Epidermal melanocyte (primary cell): ENCODE measurements around the gene RTN4R.
A peak's percentile ranks its signal among the peaks of the same experiment; 100 is the strongest.

ENCODE experiments used
- DNase-seq: peaks from one replicate; pipeline ENCODE4 v3.0.0; 2011; ENCODE audit warnings: low spot score; ENCODE audit not compliant: insufficient read length

RTN4R gene

DNA sequence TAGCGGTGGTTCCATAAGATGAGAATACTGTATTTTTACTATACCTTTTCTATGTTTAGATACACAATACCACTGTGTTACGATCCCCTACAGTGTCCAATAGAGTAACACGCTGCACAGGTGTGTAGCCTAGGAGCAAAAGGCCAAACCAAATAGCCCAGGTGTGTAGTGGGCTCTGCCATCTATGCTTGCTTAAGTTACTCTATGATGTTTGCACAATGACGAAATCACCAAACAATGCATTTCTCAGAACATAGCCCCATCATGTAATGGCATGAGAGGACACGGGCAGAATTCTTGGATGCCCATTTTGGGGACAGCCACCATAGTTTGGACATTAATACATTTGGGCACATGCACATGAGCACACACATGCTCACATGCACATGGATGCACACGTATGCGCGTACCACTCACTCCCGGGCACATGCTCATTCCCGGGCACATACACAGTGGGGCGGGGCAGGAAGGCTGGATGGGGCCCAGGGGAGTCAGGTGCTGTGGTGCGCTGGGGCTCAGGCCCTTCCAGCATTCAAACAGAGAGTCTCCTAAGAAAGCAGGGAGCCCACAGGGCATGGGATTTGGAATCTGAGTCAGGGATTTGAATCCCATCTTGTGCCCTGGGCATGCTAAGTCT, 51.1 kb downstream of the RTN4R start:
- no peak for DNase-seq

- no peak for DNase-seq
Observed at GRCh38 chr22:20215742-20216141, 52.4 kb downstream of the RTN4R start.

GRCh38 chr22:20214853-20215252, 53.3 kb downstream of the RTN4R start:
- DNase-seq, result no peak

- DNase-seq, result no peak
Observed at GRCh38 chr22:20213833-20214708, 54.0 kb downstream of the RTN4R start.

DNA sequence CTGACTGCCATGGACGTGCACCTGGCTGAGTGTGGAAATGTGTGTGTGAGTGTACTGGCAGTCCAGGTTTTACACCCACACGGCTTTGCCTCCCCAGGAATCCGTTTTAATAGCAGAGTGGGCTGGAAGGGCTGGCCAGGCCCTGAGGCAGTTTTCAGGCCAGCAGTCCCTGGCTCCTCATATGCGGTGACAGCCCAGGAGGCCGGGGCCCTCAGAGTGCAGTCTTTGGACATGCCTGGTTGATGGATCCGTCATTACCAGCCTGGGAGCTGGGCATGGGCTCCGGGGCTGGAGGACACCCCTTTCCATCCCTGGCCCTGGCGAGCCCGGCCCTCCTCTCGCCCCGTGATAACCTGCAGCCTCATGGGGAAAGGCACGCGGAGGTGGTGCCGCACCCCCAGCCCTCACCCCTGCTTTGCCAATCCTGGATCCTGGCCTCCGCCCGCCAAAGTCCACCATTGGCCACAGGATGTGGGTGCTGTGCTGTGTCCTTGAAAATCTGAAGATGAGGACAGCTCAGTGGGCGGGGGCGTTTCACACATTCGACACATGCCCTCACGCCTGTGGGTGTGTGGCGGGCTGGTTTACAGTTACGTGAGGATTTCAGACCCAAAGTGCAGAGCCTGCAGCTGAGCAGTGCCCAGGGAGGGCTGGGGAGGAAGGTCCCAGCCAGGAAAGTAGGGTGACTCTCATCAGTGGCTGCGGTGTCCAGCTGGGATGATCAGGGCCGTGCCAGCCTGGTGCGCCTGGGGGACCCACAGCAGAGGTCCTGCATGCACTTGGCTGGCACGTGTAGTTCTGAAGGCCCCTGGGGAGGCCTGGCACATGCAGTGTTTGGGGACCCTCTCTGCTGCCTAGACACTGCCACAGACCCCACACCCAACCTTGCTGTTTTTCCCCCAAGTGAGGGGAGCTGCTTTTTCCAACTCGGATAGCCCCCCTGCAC, 55.1 kb downstream of the RTN4R start:
- no peak for DNase-seq

GRCh38 chr22:20211997-20212753, 55.9 kb downstream of the RTN4R start:
- DNase-seq, result no peak

GRCh38 chr22:20211409-20211996, 56.6 kb downstream of the RTN4R start:
- DNase-seq, result no peak

DNA sequence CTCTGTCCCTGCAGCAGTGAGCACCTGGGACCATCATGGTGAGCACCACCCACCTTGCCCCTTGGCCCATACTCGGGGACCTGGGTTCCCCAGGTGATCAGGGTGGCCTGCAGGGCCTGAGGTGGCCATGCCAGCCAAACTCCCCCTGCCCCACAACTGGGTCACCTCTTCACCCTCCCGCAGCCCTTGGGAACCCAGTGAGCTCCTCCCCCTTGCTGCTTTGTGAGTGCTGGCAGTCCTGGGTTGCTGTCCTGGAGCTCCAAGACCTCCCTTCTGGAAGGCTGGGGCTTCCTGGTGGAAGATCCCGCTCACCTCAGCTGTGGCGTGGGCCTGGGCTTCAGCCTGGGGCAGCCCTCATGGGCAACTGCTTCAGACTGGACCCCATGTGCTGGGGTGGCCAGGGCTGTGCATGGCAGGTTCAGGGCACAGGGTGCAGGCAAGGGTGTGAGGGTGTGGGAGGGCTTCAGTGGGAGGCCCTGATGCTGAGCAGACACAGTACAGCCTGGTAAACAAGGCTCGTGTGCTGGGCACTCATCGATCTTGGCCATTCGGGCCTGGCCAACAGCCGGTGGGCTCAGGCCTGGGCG, 57.6 kb downstream of the RTN4R start:
- DNase-seq, result no peak

- no peak for DNase-seq
Observed at GRCh38 chr22:20209761-20210250, 58.3 kb downstream of the RTN4R start.

DNA sequence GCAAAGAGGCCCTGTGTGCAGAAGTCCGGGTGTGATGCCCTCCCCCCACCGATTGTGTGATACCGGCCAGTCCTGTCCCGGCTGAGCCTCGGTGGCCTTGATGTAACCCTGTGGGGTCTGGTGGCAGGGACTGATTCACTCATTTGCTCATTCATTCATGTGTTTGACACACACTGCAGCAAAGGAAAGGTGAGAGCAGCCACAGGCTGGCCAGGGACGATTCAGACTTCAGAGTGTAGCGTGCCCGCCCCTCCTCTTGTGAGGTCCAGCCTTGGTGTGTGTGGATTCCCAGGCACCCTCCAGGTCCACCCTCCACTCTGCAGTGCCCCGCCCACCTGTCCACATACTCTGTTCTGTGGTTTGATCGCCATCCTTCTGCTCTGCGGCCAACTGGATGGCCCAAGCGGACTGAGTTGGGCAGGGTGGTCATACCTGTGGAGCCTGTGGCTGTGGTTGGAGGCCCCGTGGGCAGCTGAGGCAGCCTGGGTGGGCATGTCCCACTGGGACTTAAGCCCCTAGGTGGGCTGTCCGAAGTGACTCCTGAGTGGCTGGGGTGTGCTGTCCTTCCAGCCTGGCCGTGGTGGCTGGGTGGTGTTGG, 59.3 kb downstream of the RTN4R start:
- no peak for DNase-seq

- no peak for DNase-seq
Observed at GRCh38 chr22:20207277-20208025, 60.7 kb downstream of the RTN4R start.

- DNase-seq, result no peak
Observed at GRCh38 chr22:20206709-20207215, 61.4 kb downstream of the RTN4R start.

DNA sequence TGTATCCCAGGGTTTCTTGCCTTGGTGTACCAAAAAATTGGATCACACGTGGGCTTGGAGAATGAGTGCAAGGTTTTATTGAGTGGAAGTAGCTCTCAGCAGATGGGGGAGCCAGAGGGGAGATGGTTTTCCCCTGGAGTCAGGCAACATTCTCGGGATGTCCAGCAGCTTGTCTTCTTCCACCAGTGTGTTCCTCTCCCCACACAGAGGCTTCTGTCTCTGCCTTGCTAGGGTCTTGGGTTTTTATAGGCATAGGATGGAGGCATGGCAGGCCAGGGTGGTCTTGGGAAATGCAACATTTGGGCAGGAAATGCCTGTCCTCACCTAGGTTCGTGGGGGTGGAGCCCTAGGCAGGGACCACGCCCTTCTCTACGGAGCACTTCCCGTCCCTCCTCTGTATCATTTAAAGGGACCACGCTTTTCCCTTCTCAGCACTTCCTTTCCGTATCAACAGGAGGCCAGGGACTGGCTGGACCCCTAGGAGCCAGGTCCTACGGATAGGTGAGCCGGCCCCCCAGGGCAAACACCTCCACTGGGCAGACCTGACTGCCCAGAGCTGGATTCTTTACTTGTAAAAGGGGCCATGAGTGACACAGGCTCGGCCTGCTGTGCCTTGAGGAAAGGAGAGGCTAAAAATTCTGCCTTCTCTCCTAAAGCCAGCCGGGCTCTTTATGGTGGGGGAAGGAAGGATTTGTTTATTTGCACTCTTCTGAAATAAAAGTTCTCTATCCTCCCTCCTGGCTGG, 62.0 kb downstream of the RTN4R start:
- DNase-seq, result peak; percentile 81

GRCh38 chr22:20205464-20205963, 62.6 kb downstream of the RTN4R start:
- DNase-seq, result no peak

DNA sequence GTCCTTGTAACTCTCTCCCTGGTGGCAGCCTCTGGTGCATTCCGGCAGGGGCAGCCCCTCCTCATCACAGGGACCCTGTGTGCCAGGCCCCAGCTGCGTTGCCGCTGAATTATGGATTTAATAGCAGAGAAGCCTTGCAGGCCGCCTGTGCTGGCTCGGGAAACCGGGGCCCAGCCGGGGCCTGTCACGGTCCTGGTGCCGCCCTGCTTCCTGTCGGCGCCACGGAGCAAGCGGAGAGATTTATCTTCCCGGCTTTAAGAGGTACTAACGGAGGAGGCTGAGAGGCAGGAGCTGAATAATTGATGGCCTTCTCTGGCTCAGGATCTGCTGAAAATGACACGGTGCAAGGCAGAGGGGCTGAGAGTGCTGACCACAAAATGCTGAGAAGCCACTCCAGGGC, 63.3 kb downstream of the RTN4R start:
- DNase-seq, result no peak

GRCh38 chr22:20204311-20204710, 63.8 kb downstream of the RTN4R start:
- DNase-seq, result no peak

DNA sequence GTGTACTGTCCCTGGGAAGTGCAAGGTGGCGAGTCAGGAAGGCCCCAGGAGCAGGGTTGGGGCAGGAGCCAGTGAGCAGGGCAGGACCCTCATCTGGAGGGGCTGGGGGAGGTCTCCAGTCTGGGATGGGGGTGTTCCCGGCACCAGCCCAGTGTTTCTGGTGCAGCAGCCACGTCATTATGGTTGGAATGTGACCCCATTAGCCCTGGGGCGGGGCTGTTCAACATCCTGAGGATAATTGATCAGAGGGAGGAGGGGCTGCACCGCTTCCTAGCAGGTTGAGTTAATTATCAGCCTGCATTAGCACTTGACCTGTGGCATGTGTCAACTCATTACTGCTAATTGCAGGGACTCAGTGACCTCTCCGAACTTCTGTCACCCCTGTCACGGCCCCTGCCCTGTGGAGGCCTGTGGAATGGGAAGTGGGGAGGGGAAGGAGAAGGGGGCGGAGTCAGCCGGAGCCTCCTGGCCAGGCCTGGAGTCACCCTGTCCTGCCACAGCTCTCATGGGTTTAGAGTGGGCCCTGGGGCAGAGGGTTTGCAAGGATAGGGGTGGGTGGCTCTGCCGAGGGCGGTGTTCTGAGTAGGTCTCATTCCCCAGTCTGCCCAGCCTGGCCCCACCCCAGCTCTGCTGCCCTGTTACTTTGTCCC, 64.4 kb downstream of the RTN4R start:
- DNase-seq, result no peak
